ENCODE data around the gene SEMA3D.

DNA sequence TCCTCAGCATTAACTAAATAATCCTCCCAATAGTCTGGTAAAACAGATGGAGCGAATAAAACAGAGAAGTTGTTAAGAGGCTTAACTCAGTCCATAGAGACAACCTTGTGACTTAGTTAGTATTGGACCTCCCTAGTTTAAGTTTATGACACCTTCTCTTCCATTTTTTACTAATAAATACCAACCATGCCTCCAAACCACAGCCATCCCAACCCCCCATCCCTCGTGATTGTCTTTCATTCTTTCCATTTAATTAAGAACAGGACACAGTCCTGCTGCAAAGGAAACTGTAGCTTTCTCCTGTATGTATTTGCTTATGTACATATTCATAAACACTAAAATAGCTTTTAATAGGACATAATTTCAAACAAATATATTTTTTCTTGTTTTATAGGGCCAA lies 238.2 kb downstream of the SEMA3D start:
- no peak for TF ChIP-seq EZH2 (IDR thresholded peaks at IDR 0.05; ENCODE audit: borderline replicate concordance, insufficient read depth, low read depth, low read length, poor library complexity, severe bottlenecking)
- TF ChIP-seq, protein P1, sequence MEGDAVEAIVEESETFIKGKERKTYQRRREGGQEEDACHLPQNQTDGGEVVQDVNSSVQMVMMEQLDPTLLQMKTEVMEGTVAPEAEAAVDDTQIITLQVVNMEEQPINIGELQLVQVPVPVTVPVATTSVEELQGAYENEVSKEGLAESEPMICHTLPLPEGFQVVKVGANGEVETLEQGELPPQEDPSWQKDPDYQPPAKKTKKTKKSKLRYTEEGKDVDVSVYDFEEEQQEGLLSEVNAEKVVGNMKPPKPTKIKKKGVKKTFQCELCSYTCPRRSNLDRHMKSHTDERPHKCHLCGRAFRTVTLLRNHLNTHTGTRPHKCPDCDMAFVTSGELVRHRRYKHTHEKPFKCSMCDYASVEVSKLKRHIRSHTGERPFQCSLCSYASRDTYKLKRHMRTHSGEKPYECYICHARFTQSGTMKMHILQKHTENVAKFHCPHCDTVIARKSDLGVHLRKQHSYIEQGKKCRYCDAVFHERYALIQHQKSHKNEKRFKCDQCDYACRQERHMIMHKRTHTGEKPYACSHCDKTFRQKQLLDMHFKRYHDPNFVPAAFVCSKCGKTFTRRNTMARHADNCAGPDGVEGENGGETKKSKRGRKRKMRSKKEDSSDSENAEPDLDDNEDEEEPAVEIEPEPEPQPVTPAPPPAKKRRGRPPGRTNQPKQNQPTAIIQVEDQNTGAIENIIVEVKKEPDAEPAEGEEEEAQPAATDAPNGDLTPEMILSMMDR (IDR thresholded peaks at IDR 0.05), result no peak

Measured in B cell (primary cell).